HEK293 (cell line): Measurements from ENCODE around the gene DDRGK1.

Source experiments
- OVOL3 ChIP-seq: fragments of 450-650 bp; formaldehyde crosslinking; IDR thresholded peaks from 2 replicates; pipeline ENCODE4 v1.5.1; 2016; ENCODE audit warnings: missing biosample characterization, missing genetic modification characterization
- SP3 ChIP-seq: fragments of 450-650 bp; formaldehyde crosslinking; IDR thresholded peaks from 2 replicates; pipeline ENCODE4 v1.5.1; 2016; ENCODE audit warnings: missing biosample characterization, missing genetic modification characterization
- ZNF610 ChIP-seq: fragments of 450-650 bp; formaldehyde crosslinking; IDR thresholded peaks from 2 replicates; pipeline ENCODE4 v1.5.1; 2016; ENCODE audit warnings: missing biosample characterization, missing genetic modification characterization, borderline replicate concordance

- TF ChIP-seq OVOL3: no peak
- TF ChIP-seq ZNF610 (tag by site-specific recombination): no peak
- TF ChIP-seq SP3 (tag by site-specific recombination): no peak
Observed at GRCh38 chr20:3164043-3164762, 40.3 kb downstream of the DDRGK1 start.
